Panc1 (cell line): ENCODE measurements around the gene SNX27. TPM values are rescaled to one million over a fixed set of nuclear protein-coding genes. Genes with fewer than 3 reads are reported as not detected.

ENCODE experiments used
- ATAC-seq: fragments of 200-7000 bp; cut with Tn5 transposase; 2 replicates; pipeline ENCODE4 v1.9.1; 2020; ENCODE audit warnings: mild to moderate bottlenecking, moderate library complexity
- BruUV-seq: library from RNA; stranded (reverse); fragments of 400-500 nt; replicated peaks from 2 replicates; lab custom pipeline; 2021; lab: Mats Ljungman, UMichigan
- CTCF ChIA-PET: fragments of 300-600 bp; sonication (Branson Sonifier 250); formaldehyde crosslinking; loops from one replicate; lab custom pipeline; 2022; ENCODE audit warnings: antibody characterized with exemption; lab: Charles Lee
- POLR2A ChIA-PET: fragments of 300-600 bp; sonication (Branson Sonifier 250); formaldehyde crosslinking; loops from one replicate; lab custom pipeline; 2022; ENCODE audit warnings: antibody characterized with exemption; lab: Charles Lee
- DNase-seq: peaks from one replicate; pipeline ENCODE4 v3.0.0-alpha.2; 2010; ENCODE audit warnings: low read depth, low spot score
- H3K27ac ChIP-seq: 2 replicates; pipeline ENCODE4 v1.5.1; 2011; ENCODE audit warnings: mild to moderate bottlenecking, low read length, inconsistent platforms
- H3K27me3 ChIP-seq: fragments of 200-500 bp; sonication (Bioruptor generic); 2 replicates; pipeline ENCODE4 v1.6.0; 2014; ENCODE audit warnings: low read length, inconsistent platforms; ENCODE audit not compliant: control insufficient read depth, insufficient read depth
- H3K36me3 ChIP-seq: fragments of 200-500 bp; sonication (Bioruptor generic); 2 replicates; pipeline ENCODE4 v1.5.1; 2014; ENCODE audit warnings: inconsistent platforms, mild to moderate bottlenecking, low read length, moderate library complexity; ENCODE audit not compliant: control insufficient read depth, insufficient read depth
- H3K4me1 ChIP-seq: 2 replicates; pipeline ENCODE4 v1.5.1; 2011; ENCODE audit warnings: inconsistent platforms, mild to moderate bottlenecking, low read length, moderate library complexity; ENCODE audit not compliant: control insufficient read depth, insufficient read depth
- H3K4me3 ChIP-seq, 2 experiments: 2 replicates each; pipeline ENCODE4 v1.5.1; 2011 to 2012; ENCODE audit warnings: low read depth in 2 of 2, low read length in 2 of 2, mild to moderate bottlenecking in 2 of 2, inconsistent platforms in 1 of 2, moderate library complexity in 1 of 2
- H3K9me3 ChIP-seq: fragments of 200-500 bp; sonication (Bioruptor generic); 2 replicates; pipeline ENCODE4 v1.5.1; 2014; ENCODE audit warnings: low read depth, mild to moderate bottlenecking, inconsistent platforms, low read length, moderate library complexity; ENCODE audit not compliant: control insufficient read depth, insufficient read depth
- POLR2AphosphoS5 ChIP-seq: IDR thresholded peaks from 2 replicates; pipeline ENCODE4 v1.6.1; 2012; ENCODE audit warnings: mild to moderate bottlenecking, low read depth, low read length, moderate library complexity
- REST ChIP-seq, 2 experiments: IDR thresholded peaks; 2 replicates each; pipeline ENCODE4 v1.6.1; 2011 to 2012; ENCODE audit warnings: low read depth in 2 of 2, control low read depth in 1 of 2, low read length in 1 of 2, mild to moderate bottlenecking in 1 of 2, moderate library complexity in 1 of 2; ENCODE audit not compliant: insufficient read depth in 1 of 2
- SIN3A ChIP-seq: IDR thresholded peaks from 2 replicates; pipeline ENCODE4 v1.6.1; 2012; ENCODE audit warnings: low read depth, mild to moderate bottlenecking, low read length, moderate library complexity, borderline replicate concordance; ENCODE audit not compliant: insufficient read depth
- TCF7L2 ChIP-seq: IDR thresholded peaks from 2 replicates; pipeline ENCODE4 v1.6.1; 2011; ENCODE audit warnings: mild to moderate bottlenecking, low read depth, low read length, inconsistent platforms
- in situ Hi-C: cut with HindIII; loops from 2 replicates; pipeline ENCODE4 v1.10.0; 2016; ENCODE audit warnings: low sequenced_read_pairs, low pct_unique_long_range_greater_than_20kb
- intact Hi-C: fragments of 100-400 bp; cut with micrococcal nuclease; formaldehyde crosslinking; loops from one replicate; pipeline ENCODE4 v1.10.0; 2022; ENCODE audit not compliant: unreplicated experiment
- total RNA-seq: library from RNA; stranded (reverse); gene quantifications from one replicate; pipeline ENCODE4 v1.2.1, GENCODE V29; 2021; ENCODE audit not compliant: unreplicated experiment
- TF ChIP-seq, protein P1 (sequence below): fragments of 450-650 bp; IDR thresholded peaks from 2 replicates; pipeline ENCODE4 v1.5.1; 2017; ENCODE audit warnings: mild to moderate bottlenecking

The SNX27 gene
- total RNA-seq, 1 experiment from 2014 or later = 58.4 TPM

DNA sequence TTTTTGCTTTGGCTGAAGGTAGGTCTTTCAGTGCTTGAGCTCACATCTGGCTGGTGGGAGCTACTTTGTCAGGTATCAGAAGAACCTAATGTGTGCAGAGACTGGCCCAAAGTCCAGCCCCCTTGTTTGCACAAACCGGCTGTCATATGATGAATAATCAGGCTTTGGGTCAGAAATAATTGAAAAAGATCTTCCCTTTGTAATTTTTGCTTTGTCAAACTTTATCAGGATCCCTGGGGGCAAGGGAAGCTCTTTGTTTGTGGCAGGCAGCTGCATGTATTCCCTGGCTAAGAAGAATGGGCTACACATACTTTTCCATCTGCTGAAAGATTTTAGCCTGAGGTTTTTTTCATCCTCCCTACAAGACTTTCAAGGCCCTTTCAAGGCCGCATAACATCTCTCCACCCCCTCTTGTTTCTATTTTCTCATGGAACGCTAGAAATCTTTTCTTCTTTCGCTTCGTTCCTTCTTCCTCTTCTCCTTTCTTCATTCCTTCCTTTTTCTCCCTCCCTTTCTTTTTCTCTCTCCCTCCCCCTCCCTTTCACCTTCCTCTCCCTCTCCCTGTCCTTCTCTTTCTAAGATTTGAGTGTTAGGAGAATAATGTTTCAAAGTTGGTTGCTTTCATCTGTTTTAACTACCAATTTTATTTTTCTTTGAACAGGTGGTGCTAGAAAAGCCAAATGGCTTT, 46.2 kb upstream of the SNX27 start:
- 0 out of 2 replicates have a peak overlapping the region, but pooled peaks have one; percentile 5 for H3K27ac ChIP-seq
- H3K4me3 ChIP-seq = no peak overlapping the region
- CTCF ChIA-PET = no interaction called here
- H3K4me1 ChIP-seq = peaks cover 7% of the 10 kb centered on the region
- TF ChIP-seq REST (IDR thresholded peaks at IDR 0.05; ENCODE audit: insufficient read depth in 1 of 2, low read depth in 2 of 2, low read length in 1 of 2) (no peak), POLR2AphosphoS5 (no peak), TCF7L2 (no peak), SIN3A (no peak)
- TF ChIP-seq, protein P1, sequence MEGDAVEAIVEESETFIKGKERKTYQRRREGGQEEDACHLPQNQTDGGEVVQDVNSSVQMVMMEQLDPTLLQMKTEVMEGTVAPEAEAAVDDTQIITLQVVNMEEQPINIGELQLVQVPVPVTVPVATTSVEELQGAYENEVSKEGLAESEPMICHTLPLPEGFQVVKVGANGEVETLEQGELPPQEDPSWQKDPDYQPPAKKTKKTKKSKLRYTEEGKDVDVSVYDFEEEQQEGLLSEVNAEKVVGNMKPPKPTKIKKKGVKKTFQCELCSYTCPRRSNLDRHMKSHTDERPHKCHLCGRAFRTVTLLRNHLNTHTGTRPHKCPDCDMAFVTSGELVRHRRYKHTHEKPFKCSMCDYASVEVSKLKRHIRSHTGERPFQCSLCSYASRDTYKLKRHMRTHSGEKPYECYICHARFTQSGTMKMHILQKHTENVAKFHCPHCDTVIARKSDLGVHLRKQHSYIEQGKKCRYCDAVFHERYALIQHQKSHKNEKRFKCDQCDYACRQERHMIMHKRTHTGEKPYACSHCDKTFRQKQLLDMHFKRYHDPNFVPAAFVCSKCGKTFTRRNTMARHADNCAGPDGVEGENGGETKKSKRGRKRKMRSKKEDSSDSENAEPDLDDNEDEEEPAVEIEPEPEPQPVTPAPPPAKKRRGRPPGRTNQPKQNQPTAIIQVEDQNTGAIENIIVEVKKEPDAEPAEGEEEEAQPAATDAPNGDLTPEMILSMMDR = no peak
- H3K36me3 ChIP-seq = peaks cover 5% of the 10 kb centered on the region
- DNase-seq = no peak
- ATAC-seq = no peak
- no TSS peak for BruUV-seq
- in situ Hi-C loops = no loop called here
- POLR2A ChIA-PET = no interaction called here
- intact Hi-C loops = no loop called here
- H3K27me3 ChIP-seq = no peaks in the 10 kb centered on the region
- H3K9me3 ChIP-seq = no peaks in the 10 kb centered on the region

DNA sequence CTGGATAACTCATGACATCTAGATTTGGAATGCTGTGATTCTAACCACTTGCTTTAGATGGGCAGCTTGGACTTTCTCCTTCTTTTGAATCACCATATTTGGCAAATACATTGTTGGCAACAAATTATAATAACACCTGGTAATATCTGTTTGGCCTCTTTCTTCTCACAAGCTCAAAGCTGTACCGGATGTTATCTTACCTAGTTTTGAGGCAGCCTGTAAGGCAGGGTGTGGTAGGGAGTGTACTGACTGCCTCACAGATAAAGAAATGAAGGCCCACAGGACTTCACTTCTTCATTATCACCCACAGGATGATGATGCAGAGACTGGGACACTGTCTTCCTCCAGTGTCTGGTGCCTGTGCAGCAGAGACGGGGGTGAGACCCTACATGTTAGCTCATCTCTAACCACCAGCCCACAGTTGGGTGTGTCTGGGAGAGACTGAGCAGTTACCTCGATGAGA, 43.2 kb upstream of the SNX27 start:
- Histone ChIP-seq H3K27me3 (no peaks in the 10 kb centered on the region), H3K27ac (no peak overlapping the region), H3K4me1 (no peaks in the 10 kb centered on the region), H3K36me3 (peaks cover 10% of the 10 kb centered on the region), H3K4me3 (no peak overlapping the region), H3K9me3 (no peaks in the 10 kb centered on the region)
- intact Hi-C loops (no loop called here), in situ Hi-C loops (no loop called here)
- POLR2A ChIA-PET = no interaction called here
- TF ChIP-seq POLR2AphosphoS5 (no peak), TCF7L2 (no peak), REST (IDR thresholded peaks at IDR 0.05; ENCODE audit: insufficient read depth in 1 of 2, low read depth in 2 of 2, low read length in 1 of 2) (no peak), SIN3A (no peak)
- TF ChIP-seq, protein P1 = no peak
- BruUV-seq = TSS peak; percentile 38
- DNase-seq (no peak), ATAC-seq (no peak)
- CTCF ChIA-PET = no interaction called here
